HG03139 (cell line): Measurements from ENCODE around the gene MCEE.
"Not testable (repeated sequence)": the region's sequence is repeated elsewhere in the genome, so short reads cannot be mapped to it uniquely, and the experiment has no call there.

Source experiments
- ATAC-seq: cut with Tn5 transposase; IDR thresholded peaks from one replicate; pipeline ENCODE4 v1.9.1; 2021; ENCODE audit not compliant: unreplicated experiment

Gene MCEE

DNA sequence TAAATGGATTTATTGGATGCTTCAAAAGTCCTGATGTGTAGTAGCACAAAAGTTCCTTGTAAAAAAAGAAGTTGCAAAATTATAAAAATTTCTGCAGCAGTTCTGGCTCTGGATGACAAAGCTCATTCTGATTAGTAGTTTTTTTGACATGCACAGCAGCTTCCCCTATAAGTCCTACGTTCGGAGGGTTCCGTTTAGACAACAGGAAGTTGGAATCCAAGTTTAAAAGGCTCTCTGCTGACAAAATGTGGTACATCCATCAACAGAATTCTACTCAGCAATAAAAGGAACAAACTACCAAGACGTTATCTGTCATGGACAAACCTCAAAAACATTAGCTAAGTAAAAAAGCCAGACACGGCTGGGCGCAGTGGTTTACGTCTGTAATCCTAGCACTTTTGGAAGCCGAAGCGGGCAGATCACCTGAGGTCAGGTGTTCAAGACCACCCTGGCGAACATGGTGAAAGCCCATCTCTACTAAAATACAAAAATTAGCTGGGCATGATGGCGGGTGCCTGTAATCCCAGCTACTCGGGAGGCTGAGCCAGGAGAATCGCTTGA is 46.2 kb downstream of the MCEE start:
- ATAC-seq: not testable (repeated sequence)

GRCh38 chr2:71083297-71083696 is 46.7 kb downstream of the MCEE start:
- not testable (repeated sequence) for ATAC-seq

- ATAC-seq: peak; percentile 51
Observed at GRCh38 chr2:71082402-71083252, 47.4 kb downstream of the MCEE start.

DNA sequence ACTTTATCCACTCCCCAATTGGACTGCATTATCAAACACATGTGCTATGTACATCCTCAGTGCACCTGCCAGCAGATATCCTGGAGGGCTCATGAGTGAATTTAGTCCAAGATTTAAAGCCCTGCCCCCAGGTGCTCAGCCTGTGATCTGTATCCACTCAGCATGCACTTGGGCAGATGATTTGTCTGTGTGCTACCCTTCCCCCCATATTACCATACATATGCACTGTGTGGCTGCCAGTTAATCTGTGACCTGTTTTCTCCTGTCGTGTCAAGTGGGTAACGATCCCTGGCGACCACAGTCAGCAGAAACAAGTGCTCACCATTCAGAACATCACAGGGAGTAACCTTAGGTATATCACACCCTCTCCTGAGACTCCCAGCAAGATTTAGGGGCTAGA is 51.4 kb downstream of the MCEE start:
- no peak for ATAC-seq

- ATAC-seq: no peak
Observed at GRCh38 chr2:71074893-71075395, 55.1 kb downstream of the MCEE start.

GRCh38 chr2:71073475-71073874 is 56.6 kb downstream of the MCEE start:
- ATAC-seq: no peak

DNA sequence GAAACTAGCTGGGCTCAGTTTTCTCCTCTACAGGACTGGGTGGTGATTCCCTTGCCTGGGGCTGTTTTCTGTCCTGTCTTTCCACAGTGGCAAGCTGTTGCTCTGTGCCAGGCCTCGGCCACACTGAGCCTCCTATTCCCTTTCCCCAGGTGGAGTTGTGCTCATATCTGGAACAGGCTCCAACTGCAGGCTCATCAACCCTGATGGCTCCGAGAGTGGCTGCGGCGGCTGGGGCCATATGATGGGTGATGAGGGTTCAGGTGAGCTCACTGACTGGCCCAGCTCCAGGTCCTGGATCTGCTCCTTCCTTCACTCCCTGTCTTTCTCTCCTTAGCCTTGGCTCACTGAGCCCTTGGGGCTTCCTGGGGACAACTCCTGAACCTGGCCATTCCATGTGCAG is 57.5 kb downstream of the MCEE start:
- ATAC-seq: no peak

DNA sequence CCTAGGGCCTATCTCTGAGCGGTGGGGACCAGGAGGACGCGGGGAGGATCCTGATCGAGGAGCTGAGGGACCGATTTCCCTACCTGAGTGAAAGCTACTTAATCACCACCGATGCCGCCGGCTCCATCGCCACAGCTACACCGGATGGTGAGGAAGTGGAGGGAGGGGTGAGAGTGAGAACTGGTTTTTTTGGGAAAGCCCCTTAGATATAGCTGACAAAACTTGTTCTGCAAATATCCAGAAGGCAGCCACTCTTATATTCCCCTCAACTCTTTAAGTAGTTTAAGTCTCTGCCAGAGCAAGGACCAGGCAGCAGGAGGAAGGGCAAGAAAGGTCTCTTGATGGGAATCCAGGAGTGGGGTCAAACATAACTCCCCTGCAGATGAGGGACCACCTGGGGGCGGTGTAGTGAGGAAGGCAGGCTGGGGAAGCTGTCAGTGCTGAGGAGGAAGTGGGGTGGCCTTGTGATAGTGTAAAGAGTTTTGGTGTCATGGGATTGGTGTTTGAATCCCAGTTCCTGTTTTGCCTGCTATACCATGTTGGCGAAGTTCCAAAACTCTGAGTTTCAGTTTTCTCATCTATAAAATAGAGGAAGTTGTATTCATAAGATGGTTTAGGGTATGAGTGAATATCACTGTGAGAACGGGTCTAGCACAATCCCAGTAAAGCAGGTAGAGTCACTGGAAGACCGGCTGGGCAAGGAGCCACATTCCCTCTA is 58.2 kb downstream of the MCEE start:
- ATAC-seq: peak; percentile 35

DNA sequence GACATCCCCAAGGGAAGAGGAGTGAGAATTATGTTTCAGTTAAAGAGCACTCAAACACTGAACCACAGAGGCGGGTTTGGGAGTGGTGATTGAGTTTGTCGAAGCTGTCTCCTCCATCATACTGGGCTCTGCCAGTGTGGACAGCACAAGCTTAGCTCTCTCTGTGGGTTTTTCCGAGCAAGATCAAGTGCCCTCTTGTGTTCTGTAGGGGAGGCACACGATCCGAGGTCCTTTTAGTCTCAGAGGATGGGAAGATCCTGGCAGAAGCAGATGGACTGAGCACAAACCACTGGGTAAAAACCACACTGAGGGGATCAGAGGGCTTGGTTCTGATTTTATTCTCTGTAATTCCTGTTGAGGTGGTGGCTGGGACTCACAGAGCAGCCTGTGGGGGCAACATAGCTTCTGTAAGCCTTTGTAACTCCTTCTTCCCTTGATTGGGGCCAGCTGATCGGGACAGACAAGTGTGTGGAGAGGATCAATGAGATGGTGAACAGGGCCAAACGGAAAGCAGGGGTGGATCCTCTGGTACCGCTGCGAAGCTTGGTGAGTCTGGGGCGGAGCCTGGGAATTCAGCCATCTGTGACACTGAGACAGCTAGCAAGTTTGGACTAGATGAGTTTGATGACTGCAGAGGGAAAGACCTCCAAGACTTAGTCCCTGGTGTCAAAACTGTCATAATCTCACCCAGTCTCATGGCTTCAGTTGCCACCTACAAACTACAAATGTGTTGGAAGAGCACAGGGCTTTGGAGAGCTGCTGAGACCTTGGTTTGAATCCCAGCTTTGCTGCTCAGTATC is 59.5 kb downstream of the MCEE start:
- no peak for ATAC-seq

DNA sequence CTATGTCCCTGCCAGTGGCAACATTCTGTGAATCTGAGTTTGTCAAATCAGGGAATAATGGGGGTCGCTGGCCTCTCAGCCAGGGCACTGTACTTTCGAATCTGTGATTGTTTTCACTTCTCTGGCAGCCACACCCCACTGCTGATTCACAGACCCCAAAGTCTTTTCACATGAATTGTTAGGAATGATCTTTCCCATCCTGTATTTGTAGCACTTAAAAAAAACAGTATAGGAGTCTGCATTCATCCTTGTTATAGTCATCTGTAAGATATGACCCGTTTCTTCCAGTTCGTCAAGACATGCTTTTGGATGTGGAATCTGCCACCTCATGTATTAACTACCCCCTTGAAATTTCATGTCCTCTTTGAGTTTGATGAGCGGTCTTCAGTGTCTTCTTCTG is 60.7 kb downstream of the MCEE start:
- no peak for ATAC-seq

- ATAC-seq: peak; percentile 51
Observed at GRCh38 chr2:71068218-71069035, 61.6 kb downstream of the MCEE start, which contains the start of gene NAGK. NAGK (plus strand) TSS chr2:71068648; CDS start chr2:71068684, 36 bp downstream.

- peak; percentile 1 for ATAC-seq
Observed at GRCh38 chr2:71067567-71068217, 62.3 kb downstream of the MCEE start.

DNA sequence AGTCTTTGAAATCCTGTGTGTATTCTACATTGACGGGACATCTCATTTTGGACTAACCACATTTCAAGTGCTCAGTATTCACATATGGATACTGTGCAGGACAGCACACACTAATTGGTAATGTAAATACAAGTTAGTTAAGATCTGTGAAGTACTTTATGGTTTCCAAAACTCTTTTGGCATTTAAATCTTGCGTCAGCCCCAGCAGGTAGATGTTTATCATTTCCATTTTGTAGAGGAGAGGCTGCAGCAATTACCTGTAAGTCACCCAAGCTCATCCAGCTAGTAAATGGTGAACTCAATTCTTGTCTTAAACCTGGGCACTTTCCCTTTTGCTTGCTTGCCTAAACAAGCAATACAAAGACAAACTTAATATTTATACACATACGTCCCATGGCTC is 63.2 kb downstream of the MCEE start:
- ATAC-seq: no peak

GRCh38 chr2:71064754-71065621 is 65.0 kb downstream of the MCEE start:
- peak; percentile 25 for ATAC-seq

DNA sequence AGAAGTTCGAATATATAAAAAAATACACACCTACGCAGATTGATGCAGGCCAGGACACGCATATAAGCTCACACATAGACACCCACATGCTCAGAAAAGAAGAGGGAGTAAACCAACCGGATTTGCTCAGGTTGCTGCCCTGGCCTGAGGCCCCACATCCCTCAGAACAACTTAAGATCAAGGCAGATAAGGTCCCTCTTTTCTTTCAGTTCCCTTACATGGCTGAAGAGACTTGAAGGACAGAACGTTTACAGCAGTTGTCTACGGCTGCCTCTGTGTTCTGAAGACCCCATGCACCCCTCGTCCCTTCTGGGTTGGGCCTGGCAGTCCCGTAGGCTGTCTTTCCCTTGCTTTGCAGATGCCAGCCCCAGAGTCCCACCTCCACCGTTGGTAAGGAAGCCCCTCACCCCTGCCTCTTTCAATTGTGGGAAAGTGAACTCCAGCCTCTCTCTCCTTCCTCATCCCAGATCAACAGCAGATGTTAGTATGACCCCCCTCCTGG is 65.9 kb downstream of the MCEE start:
- no peak for ATAC-seq

DNA sequence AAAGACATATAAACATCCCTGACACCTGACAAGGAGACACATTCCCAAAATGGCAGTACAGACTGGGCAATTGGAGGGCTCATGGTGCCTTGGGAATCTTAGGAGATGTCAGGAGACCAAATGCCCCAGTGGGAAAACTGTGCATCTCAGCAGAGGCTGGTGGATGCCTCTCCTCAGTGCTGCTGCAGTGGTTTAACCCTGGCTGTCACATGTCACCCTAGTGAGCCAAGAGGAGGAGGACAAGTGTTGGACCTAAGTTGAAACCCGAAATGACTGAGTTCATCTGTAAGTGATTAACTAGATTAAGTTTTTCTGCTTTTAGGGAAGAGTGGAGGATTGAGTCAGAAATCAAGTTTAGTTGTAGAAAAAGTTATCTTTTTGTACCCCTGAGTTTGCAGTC is 66.8 kb downstream of the MCEE start:
- no peak for ATAC-seq

DNA sequence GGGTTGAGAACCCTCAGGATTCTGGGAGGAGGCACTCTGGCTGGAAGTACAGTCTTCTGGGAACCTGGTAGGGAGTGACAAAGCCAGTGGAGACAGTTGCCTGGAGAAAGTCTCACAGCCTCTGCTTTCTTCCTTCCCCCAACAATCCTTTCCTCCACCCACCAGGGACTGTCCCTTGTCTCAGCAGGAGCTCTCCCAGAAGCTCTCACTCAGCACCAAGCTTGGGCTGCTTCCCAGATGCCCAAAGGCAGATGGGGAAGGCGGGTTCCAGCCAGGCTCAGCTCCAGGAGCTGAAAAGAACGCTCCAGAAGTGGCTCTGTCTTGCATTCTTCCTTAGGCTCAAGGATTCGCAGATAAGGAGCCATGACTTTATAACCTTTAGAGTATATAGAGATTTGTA is 69.2 kb downstream of the MCEE start:
- ATAC-seq: no peak

GRCh38 chr2:71060211-71060610 is 69.8 kb downstream of the MCEE start:
- no peak for ATAC-seq
